C4-2B (cell line): ENCODE measurements around the gene TCF4.

Source experiments
- CTCF ChIP-seq: fragments of 450-650 bp; conservative IDR thresholded peaks from 2 replicates; pipeline ENCODE4 v1.5.1; 2017; ENCODE audit warnings: mild to moderate bottlenecking
- ZFX ChIP-seq: fragments of 450-650 bp; IDR thresholded peaks from 2 replicates; pipeline ENCODE4 v1.6.1; 2017

GRCh38 chr18:55396979-55397378 lies 191.0 kb downstream of the TCF4 start:
- no peak for TF ChIP-seq CTCF
- no peak for TF ChIP-seq ZFX
